Adrenal gland (tissue), 12 donors: ENCODE results near the gene AMT. TPM values are rescaled to one million over a fixed set of nuclear protein-coding genes. Genes with fewer than 3 reads are reported as not detected.

ENCODE experiments used
- DNase-seq, 7 donors: peaks; one replicate each; pipeline ENCODE4 v3.0.0-alpha.2; 2019 to 2020
- H3K27ac ChIP-seq, 5 donors: fragments of 200-600 bp; sonication (generic) in 4 of 5; 1 replicate in 3 of 5; 2 replicates in 2 of 5; pipeline versions ENCODE4 v1.5.1 to v1.8.0; 2016 to 2020; ENCODE audit warnings: mild to moderate bottlenecking in 1 of 5
- H3K27me3 ChIP-seq: fragments of 200-600 bp; 2 replicates; pipeline ENCODE4 v1.8.0; 2021
- H3K36me3 ChIP-seq, 2 donors: fragments of 200-600 bp; replicated peaks in 1 of 2; 1 replicate in 1 of 2; 2 replicates in 1 of 2; pipeline versions ENCODE4 v1.5.1 to v1.8.0; 2018 to 2022
- H3K4me1 ChIP-seq, 2 donors: fragments of 200-600 bp; replicated peaks in 1 of 2; 1 replicate in 1 of 2; 2 replicates in 1 of 2; pipeline versions ENCODE4 v1.5.1 to v1.8.0; 2018 to 2021
- H3K4me3 ChIP-seq, 4 donors: fragments of 200-600 bp; sonication (generic) in 3 of 4; one replicate each; pipeline ENCODE4 v1.5.1; 2016 to 2018
- H3K9me3 ChIP-seq, 3 donors: fragments of 200-600 bp; sonication (generic) in 1 of 3; replicated peaks in 1 of 3; 1 replicate in 2 of 3; 2 replicates in 1 of 3; pipeline versions ENCODE4 v1.5.1 to v1.8.0; 2016 to 2021
- POLR2A ChIP-seq, 2 donors: fragments of 450-650 bp; IDR thresholded peaks; one replicate each; pipeline ENCODE4 v1.6.1; 2017; ENCODE audit warnings: antibody characterized with exemption in 2 of 2, mild to moderate bottlenecking in 2 of 2, moderate library complexity in 1 of 2
- WGBS, 4 donors: extraction: QIAGEN DNeasy Blood & Tissue Kit in 2 of 4; methylation state at CpG; one replicate each; pipeline versions ENCODE4 v1.1.5 to v1.1.7; 2013 to 2017; 5-methylcytosine and 5-hydroxymethylcytosine counted together
- intact Hi-C, 2 donors: fragments of 100-400 bp; cut with DNase I; formaldehyde crosslinking; loops; one replicate each; pipeline versions ENCODE4 v1.14.1 to v1.15.0; 2022 to 2023
- polyA plus RNA-seq, 3 donors: library from polyadenylated mRNA; stranded (reverse); fragments of 200-250 nt in 2 of 3; fragments of 350-450 nt in 1 of 3; fragmentation: Illumina TruSeq in 1 of 3; extraction: RNeasy Lipid Tissue Mini Kit (QIAGEN cat#74804) in 1 of 3; gene quantifications; one replicate each; pipeline ENCODE4 v1.2.3, GENCODE V29; 2013 to 2014
- total RNA-seq, 9 donors: library from RNA; depleted of rRNA in 4 of 9; stranded (reverse); fragments of >200 nt in 4 of 9; fragments of 120-200 nt in 1 of 9; fragmentation: NEBNext Ultra II Directional in 1 of 9; extraction: Animal tissue kit (Norgen Biotek cat#: 25700) in 1 of 9; gene quantifications; one replicate each; pipeline versions ENCODE4 v1.1.0 to v1.2.4, GENCODE V29; 2013 to 2023
- TF ChIP-seq, protein P1 (sequence below), 6 experiments: fragments of 450-650 bp in 4 of 6; fragments of 200-600 bp in 2 of 6; sonication (generic) in 1 of 6; IDR thresholded peaks; 1 replicate in 5 of 6; 2 replicates in 1 of 6; pipeline versions ENCODE4 v1.5.1 to v1.8.0; 2016 to 2021; ENCODE audit warnings: antibody characterized with exemption in 6 of 6, mild to moderate bottlenecking in 2 of 6, moderate library complexity in 1 of 6
- donor health status: healthy with polysubstance abuse.
- donor health status: Bipolar disorder and iron deficiency.
- donor health status: DM: yes; HTN: yes; CAD: no.
- donor health status: DM: no; HTN: no; CAD: no.
- donor health status: DM: no; HTN: no; CAD: no.
- donor health status: DM: yes; HTN: yes; CAD: no.

AMT gene
- total and polyA plus RNA-seq, 12 donors = 5.6 to 55.8 (median 20.7) TPM

- intact Hi-C loops = no loop called here
- Histone ChIP-seq H3K36me3 (no peaks in the 10 kb centered on the region), H3K27me3 (no peaks in the 10 kb centered on the region), H3K27ac (peak overlapping the region; percentile 54 to 89 (median 74)), H3K4me3 (no peak overlapping the region), H3K4me1 (peaks cover 25 to 38% of the 10 kb centered on the region in 2 donors), H3K9me3 (no peaks in the 10 kb centered on the region)
- DNase-seq = peak in 6 of 7 donors; percentile 65 to 79 (median 76)
- TF ChIP-seq POLR2A (IDR thresholded peaks at IDR 0.05) = no peak
- TF ChIP-seq, protein P1, sequence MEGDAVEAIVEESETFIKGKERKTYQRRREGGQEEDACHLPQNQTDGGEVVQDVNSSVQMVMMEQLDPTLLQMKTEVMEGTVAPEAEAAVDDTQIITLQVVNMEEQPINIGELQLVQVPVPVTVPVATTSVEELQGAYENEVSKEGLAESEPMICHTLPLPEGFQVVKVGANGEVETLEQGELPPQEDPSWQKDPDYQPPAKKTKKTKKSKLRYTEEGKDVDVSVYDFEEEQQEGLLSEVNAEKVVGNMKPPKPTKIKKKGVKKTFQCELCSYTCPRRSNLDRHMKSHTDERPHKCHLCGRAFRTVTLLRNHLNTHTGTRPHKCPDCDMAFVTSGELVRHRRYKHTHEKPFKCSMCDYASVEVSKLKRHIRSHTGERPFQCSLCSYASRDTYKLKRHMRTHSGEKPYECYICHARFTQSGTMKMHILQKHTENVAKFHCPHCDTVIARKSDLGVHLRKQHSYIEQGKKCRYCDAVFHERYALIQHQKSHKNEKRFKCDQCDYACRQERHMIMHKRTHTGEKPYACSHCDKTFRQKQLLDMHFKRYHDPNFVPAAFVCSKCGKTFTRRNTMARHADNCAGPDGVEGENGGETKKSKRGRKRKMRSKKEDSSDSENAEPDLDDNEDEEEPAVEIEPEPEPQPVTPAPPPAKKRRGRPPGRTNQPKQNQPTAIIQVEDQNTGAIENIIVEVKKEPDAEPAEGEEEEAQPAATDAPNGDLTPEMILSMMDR (IDR thresholded peaks at IDR 0.05) = no peak
- WGBS, 4 donors = 61 to 76% (median 66%) methylated on average over 15 to 18 of the region's 18 CpGs
These were observed 43.2 kb upstream of the AMT start for GRCh38 chr3:49465270-49466034.

- Histone ChIP-seq H3K4me1 (peaks cover 13 to 23% of the 10 kb centered on the region in 2 donors), H3K4me3 (no peak overlapping the region), H3K36me3 (no peaks in the 10 kb centered on the region), H3K27ac (peak overlapping the region in 3 of 5 donors; percentile 30 to 61 (median 32)), H3K27me3 (no peaks in the 10 kb centered on the region), H3K9me3 (no peaks in the 10 kb centered on the region)
- DNase-seq = peak in 1 of 7 donors; percentile 40
- TF ChIP-seq, protein P1 (IDR thresholded peaks at IDR 0.05) = no peak
- TF ChIP-seq POLR2A (IDR thresholded peaks at IDR 0.05) = no peak
- WGBS, 4 donors = 64 to 86% (median 79%) methylated on average over 3 of the region's 3 CpGs
- intact Hi-C loops = no loop called here
These were observed 39.9 kb upstream of the AMT start for GRCh38 chr3:49462222-49462621.

DNA sequence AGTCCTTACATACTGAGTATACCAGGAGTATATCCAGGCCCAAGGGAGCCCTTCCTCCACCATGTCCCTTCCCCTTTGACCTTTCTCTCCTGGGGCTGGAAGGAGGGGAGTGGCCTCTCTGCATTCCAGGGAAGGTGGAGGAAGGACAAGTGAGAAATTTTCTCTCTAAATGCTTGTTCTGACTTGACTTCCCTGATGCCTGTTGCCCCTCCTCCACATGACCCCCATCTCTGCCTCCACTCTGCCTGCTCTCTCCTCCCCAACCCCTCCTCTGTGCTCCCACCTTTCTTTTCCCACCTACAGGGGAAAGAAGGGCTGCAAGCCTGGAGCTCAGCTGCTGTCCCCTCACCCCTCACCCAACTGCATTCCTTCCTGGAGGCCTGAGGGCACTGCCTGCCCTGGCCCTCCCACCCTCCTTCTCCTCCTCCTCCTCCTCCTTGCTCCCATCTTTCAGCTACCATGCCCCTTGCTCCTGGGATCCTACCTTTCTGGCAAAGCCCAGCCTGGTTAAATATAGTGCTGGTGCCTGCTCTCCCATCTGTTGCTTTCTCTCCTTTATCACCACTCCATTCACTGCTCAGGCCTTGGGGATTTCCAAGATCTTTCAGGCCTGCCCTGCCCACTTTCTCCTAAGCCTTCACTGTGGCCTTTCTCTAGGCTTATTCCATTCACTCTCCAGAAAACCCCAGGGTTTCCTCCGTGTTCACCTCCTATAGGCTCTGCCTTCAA, 39.3 kb upstream of the AMT start:
- Histone ChIP-seq H3K36me3 (no peaks in the 10 kb centered on the region), H3K9me3 (no peaks in the 10 kb centered on the region), H3K4me3 (no peak overlapping the region), H3K27ac (peak overlapping the region in 3 of 5 donors; percentile 30 to 61 (median 32)), H3K4me1 (peaks cover 14 to 23% of the 10 kb centered on the region in 2 donors), H3K27me3 (no peaks in the 10 kb centered on the region)
- peak in 2 of 7 donors; percentile 9 to 38 for DNase-seq
- TF ChIP-seq POLR2A (IDR thresholded peaks at IDR 0.05) = no peak
- TF ChIP-seq, protein P1 (IDR thresholded peaks at IDR 0.05) = no peak
- intact Hi-C loops = no loop called here
- 41 to 50% (median 47%) methylated on average over 1 of the region's 1 CpG for WGBS, 4 donors

DNA sequence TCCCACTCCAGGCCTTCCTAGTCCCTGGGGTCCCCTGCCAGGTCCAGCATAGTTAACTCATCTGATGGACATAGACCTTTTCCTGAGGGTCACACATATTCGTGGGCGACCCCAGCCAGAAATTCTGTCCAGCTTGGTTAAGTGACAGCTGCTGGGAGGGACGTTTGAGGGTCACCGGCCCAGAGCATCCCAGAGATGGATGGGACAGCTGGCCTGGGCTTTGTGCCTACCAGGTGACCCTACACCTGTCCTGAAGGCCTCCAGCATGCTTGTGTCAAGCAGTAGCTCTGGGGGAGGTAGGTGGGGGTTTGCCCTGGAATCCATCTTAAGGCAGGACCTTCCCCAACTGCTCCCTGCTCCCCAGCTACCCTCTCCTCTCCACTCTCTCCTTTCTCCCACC, 38.7 kb upstream of the AMT start:
- 80 to 100% (median 90%) methylated on average over 3 to 4 of the region's 4 CpGs for WGBS, 4 donors
- intact Hi-C loops = no loop called here
- no peaks in the 10 kb centered on the region for H3K27me3 ChIP-seq
- peak overlapping the region in 1 of 5 donors; percentile 61 for H3K27ac ChIP-seq
- no peak for DNase-seq
- H3K9me3 ChIP-seq = no peaks in the 10 kb centered on the region
- H3K36me3 ChIP-seq = no peaks in the 10 kb centered on the region
- H3K4me3 ChIP-seq = no peak overlapping the region
- TF ChIP-seq POLR2A (IDR thresholded peaks at IDR 0.05) = no peak
- TF ChIP-seq, protein P1 (IDR thresholded peaks at IDR 0.05) = no peak
- peaks cover 13 to 19% of the 10 kb centered on the region in 2 donors for H3K4me1 ChIP-seq
